ENCODE results near the gene POM121L2. TPM values are rescaled to one million over a fixed set of nuclear protein-coding genes. Genes with fewer than 3 reads are reported as not detected.
A peak's percentile ranks its signal among the peaks of the same experiment; 100 is the strongest.

The POM121L2 gene
- total RNA-seq, 1 experiment from 2014 or later: not detected

GRCh38 chr6:27295301-27296079 is 16.6 kb downstream of the POM121L2 start:
- no peak overlapping the region for H3K56ac ChIP-seq (ENCODE audit: insufficient read length, low read depth, low read length)
- no peak overlapping the region for H3K27ac ChIP-seq (ENCODE audit: insufficient read length, low read depth, low read length)
- no peaks in the 10 kb centered on the region for H3K9me3 ChIP-seq (ENCODE audit: control insufficient read depth, low read depth, low read length)
- no peak overlapping the region for H2BK12ac ChIP-seq (ENCODE audit: insufficient read length, low read depth, low read length)
- H4K91ac ChIP-seq (ENCODE audit: insufficient read length, low read depth, low read length): no peak overlapping the region
- H2AK5ac ChIP-seq (ENCODE audit: insufficient read length, low read length): no peak overlapping the region
- no peak overlapping the region for H3K23ac ChIP-seq (ENCODE audit: insufficient read length, low read depth, low read length)
- H3K27ac Mint-ChIP-seq: peak overlapping the region in 1 of 3 experiments; percentile 23; a peak in 2 of 7 replicates
- WGBS (ENCODE audit: extremely low coverage, insufficient read length, low lambda C conversion rate): no CpG with 5 or more reads among the region's 20 CpGs
- H3K9ac ChIP-seq (ENCODE audit: extremely low read depth, insufficient read length, low read length): no peak overlapping the region
- H3K79me1 ChIP-seq (ENCODE audit: insufficient read depth, low read depth, low read length, poor library complexity, severe bottlenecking): no peaks in the 10 kb centered on the region
- no peak overlapping the region for H3K4ac ChIP-seq (ENCODE audit: low read depth, low read length)
- no peak overlapping the region for H2BK15ac ChIP-seq (ENCODE audit: low read depth, low read length)
- no peak overlapping the region for H2BK5ac ChIP-seq (ENCODE audit: insufficient read length, low read length)
- H3T11ph ChIP-seq (ENCODE audit: low read length): no peak overlapping the region
- no peak overlapping the region for H3K14ac ChIP-seq (ENCODE audit: insufficient read depth, low read length)
- H3K4me2 ChIP-seq (ENCODE audit: insufficient read depth, insufficient read length, low read length): peak overlapping the region; percentile 94
- no peaks in the 10 kb centered on the region; a peak in 1 of 7 replicates for H3K36me3 Mint-ChIP-seq (ENCODE audit: insufficient read depth in 1 of 3, low read depth in 3 of 3)
- H4K20me1 ChIP-seq (ENCODE audit: control insufficient read depth, insufficient read depth, insufficient read length): no peaks in the 10 kb centered on the region
- no peak overlapping the region for H2BK120ac ChIP-seq (ENCODE audit: low read depth, low read length, poor library complexity, severe bottlenecking)
- H2BK20ac ChIP-seq (ENCODE audit: low read depth, low read length, poor library complexity, severe bottlenecking): no peak overlapping the region
- no peak overlapping the region for H4K8ac ChIP-seq (replicated peaks; ENCODE audit: insufficient read length, low read depth, low read length)
- peaks cover 28 to 45% of the 10 kb centered on the region in 2 experiments for H3K4me1 Mint-ChIP-seq
- no peaks in the 10 kb centered on the region for H3K27me3 ChIP-seq (ENCODE audit: insufficient read depth, low read length)
- H3K27me3 Mint-ChIP-seq (ENCODE audit: low read depth): peaks cover 32% of the 10 kb centered on the region
- H3K23me2 ChIP-seq (ENCODE audit: insufficient read length, low read depth, low read length, poor library complexity, severe bottlenecking): peaks cover 25% of the 10 kb centered on the region
- peak overlapping the region; percentile 87 to 89 for H3K4me3 Mint-ChIP-seq
- H3K9me3 Mint-ChIP-seq: no peaks in the 10 kb centered on the region; a peak in 2 of 5 replicates
- H2AFZ ChIP-seq (ENCODE audit: low read length): no peak overlapping the region
- no peak overlapping the region for H3K18ac ChIP-seq (ENCODE audit: insufficient read length, low read depth, low read length)
- peak; percentile 71 for DNase-seq
- no peaks in the 10 kb centered on the region for H3K79me2 ChIP-seq (ENCODE audit: insufficient read depth, low read length)
- no peak overlapping the region for H4K5ac ChIP-seq (ENCODE audit: insufficient read length, low read depth, low read length)
- TF ChIP-seq CTCF (conservative IDR thresholded peaks at IDR 0.05): no peak
- no peaks in the 10 kb centered on the region; the same call in 1 of the 2 replicates for H3K4me1 ChIP-seq (ENCODE audit: insufficient read depth, low read length)
